Activated T-helper 1 cell treated with anti-CD3 and anti-CD28 coated beads, Interleukin-2, amount 50 U/mL, for 16 hours (primary cell): ENCODE measurements around the gene FAN1.

Source experiments
- DNase-seq, 2 donors: peaks; one replicate each; pipeline ENCODE4 v3.0.0-alpha.2; 2020; ENCODE audit warnings: low read depth in 1 of 2, low spot score in 1 of 2

FAN1 gene

DNA sequence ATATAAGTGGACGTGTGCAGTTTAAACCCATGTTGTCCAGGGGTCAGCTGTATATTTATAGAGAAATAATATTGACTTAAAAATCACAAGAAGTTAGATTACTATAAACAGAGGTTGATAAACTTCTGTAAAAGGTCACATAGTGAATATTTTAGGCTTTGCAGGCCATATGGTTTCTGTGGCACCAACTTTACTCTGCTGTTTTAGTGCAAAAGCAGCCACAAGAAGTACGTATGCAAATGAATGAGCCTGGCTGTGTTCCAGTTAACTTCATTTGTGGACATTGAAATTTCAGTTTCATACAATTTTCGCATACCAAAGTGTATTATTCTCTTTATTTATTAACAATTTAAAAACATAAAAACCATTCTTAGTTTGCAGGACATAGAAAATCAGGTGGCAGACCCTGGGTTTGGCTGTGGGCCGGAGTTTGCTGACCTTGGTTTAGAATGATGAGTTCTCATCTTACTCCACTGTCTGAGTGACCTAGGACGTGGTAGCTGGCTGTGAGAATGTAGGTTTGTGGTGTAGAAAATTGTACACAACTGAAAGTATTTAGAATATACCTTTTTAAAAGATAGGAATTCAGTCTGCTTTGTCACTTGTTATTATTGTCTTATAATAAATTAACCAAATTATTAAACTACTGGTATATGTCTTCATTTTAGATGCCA, 16.3 kb downstream of the FAN1 start:
- no peak for DNase-seq

DNA sequence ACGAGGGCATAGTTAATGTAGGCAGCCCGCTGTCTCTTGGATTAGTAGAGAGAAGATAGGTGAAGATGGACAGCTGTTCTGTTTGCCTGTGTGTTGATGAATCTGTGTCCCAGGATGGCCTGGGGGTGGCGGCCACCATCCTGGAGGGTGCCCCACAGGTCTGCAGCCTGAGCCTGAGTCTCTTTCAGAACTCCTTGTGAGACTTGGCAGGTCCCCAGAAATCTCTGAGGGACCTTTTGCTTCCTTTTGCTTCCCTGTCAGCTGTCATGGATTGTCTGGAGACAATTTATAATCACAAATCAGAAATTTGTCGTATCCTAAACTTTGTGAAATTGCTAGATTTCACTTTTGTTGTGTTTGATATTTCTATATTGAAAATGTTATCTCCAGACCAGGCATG, 17.4 kb downstream of the FAN1 start:
- no peak for DNase-seq

DNA sequence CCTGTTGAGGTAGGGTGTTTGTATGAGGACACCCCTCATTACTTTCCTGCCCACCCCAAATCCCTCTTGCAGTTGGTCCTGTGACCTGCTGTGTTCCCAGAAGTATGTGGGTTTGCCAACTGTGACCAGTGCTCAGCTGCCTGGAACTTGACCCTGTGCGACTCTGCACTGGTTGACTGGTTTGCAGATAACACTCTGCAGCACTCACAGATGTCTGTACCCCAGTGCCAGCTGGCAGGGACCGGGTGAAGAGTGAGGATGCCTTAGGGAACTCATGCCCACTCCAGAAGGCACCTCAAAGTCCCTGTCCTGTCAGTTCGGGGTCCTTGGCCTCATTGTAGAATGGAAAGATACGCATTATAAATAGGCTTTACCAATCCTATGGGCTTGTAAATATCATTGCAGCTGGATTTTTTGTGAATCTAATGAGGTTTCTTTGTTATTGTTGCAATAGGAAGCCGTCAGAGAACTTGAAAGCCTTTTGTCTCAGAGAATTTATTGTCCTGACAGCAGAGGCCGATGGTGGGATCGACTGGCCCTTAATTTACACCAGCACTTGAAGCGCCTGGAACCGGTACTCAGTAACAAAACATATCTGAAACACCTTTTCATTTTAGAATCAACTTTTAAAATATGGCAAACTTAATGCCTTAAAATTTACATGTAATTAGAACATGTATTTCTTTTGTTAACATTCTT, 18.2 kb downstream of the FAN1 start:
- no peak for DNase-seq

DNA sequence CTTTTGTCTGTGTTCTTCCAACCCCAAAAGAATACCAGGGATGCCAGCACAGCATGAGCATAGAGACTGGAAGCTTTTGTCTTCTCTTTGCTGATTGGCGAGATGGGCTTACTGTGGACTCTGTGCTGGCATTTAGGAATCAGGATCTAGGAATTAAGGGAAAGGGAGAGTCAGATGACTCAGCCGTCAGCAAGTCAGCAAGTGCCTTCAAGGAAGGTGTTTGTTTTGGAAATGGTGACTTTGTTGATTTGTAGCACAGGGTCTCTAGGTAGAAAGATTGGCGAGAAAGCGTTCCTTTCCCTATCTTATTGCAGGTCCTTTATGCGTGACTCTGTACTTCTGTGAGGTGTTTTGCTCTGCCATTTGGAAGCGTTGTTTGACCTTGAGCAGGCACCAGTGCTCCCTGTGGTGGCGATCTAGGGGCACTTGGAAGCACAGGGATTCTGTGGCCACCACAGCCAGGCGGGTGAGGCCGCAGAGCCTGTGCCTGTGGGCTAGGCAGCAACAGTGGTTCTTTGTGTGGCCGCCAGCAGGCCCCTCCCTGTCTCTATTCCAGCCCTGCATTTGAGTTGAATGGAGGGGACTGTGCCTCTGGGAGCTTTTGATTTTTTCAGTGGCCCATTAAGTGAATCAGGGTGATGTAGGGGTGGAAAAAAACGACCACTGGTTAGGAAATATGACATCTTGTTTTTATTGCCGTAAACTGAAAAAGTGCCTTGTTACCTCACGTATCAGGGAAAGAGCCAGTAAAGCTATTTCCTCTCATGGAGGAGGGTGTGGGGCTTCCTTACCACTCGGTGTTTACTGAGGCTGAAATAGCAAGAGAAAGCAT, 19.0 kb downstream of the FAN1 start:
- DNase-seq, result no peak

DNA sequence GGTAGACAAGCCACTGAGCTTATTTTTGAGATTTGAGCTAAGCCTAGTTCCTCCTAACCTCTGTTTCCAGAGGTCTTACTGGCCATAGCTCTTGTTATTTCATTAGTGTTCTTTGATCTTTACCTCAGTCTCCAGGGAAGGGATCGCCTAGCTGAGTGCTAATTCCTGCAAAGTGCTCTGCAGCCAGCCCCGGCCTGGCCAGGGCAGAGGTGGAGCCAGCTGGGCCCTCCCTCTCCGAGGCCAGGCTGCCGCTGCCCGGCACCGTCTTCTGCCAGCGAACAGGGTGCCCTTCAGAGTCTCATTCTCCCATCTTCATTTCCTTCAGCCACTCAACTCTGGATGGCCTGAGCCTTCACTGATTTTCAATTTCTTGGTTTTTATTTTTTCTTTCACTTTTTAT, 19.7 kb downstream of the FAN1 start:
- DNase-seq, result no peak

DNA sequence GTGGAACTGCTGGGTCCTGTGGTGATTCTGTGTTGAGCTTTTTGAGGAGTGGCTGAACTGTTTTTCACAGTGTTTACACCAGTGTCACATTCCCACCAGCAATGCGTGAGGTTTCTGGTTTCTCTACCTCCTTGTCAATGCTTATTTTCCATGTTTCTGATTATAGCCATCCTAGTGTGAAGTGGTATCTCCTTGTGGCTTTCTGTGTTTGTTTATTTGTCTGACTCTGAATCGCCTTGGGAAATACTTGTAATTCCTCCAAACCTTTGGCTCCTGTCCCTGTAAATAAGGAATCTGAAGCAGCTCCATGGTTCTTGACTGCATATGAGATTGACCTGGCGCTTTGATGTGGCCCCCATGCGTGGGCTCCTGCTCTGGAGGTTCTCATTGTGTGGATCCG, 20.6 kb downstream of the FAN1 start:
- no peak for DNase-seq

DNA sequence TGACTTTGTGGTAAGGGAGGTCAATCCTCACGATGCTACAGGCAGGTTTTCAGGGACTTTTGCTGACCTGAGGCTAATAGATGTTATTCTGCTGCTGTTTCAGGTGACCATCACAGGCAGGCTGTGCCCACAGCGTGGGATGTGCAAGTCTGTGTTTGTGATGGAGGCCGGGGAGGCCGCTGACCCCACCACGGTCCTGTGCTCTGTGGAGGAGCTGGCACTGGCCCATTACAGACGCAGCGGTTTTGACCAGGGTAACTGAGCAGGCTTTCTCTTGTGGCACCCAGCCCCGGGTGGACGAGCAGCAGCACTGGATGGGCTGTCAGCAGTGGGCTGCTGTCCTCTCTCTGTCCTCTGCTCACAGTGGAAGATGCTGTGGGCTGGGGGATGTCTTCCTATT, 22.0 kb downstream of the FAN1 start:
- no peak for DNase-seq

DNA sequence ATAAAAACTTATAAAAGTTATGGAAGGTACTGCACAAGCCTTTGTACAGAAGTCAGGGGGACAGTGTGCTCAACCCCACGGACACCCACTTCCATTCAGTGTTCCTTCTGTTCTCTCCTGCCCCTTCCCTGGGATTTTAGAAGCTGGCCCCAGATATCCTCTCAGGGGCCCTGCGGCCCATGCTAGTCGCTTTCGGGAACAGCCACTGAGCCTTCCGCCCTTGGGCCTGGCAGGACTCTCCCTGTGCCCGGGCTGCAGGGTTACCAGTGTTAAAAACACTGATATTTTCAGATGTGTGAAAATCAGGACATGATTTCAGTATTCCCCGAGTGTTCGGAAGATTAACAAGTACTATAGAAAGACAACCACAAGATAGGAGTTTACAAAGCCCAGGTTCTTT, 22.4 kb downstream of the FAN1 start:
- DNase-seq, result no peak

DNA sequence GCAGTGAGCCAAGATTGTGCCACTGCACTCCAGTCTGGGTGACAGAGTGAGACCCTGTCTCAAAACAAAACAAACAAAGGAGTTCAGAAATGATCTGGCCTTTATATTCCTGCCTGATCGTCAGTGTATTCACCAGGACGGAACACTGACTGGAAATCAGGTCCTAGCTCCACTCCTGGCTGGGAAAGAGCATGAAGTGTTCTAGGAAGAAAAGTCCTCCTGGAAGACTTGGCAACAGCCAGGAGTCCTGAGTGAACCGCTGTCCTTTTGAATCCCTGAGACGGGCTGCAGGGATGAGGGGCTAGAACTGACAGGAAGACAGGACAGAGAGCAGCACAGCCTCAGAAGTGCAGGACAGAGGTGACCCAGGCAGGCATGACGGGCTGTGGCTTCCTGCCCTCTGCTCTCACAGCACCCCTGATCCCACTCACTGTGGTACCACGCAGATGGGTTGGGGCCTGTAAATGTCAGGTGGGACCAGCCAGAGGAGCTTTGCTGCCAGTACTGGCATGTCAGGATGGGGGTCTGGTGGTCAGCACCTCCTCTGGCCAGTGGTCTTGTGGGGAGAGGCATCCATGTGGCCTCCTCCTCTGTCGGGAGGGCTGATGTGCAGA, 23.5 kb downstream of the FAN1 start:
- DNase-seq, result no peak

DNA sequence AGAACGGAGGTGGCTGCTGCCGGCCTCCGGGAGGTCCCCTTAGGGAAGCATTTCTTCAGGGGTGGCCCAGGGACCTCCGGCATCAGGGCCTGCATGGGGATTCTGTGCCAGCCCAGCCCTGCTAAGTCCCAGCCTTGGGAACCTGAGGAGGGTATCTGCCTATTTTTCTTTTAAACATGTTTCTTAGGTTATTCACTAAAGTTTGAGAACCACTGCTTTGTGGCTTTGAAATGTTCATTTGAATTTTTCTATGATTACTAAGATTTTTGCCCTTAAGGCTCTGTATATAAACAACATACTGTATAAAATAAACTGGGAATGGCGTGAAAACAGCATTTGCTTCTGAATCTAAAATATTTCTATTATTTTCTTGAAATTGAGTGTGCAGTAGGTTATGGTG, 24.4 kb downstream of the FAN1 start:
- DNase-seq, result no peak

DNA sequence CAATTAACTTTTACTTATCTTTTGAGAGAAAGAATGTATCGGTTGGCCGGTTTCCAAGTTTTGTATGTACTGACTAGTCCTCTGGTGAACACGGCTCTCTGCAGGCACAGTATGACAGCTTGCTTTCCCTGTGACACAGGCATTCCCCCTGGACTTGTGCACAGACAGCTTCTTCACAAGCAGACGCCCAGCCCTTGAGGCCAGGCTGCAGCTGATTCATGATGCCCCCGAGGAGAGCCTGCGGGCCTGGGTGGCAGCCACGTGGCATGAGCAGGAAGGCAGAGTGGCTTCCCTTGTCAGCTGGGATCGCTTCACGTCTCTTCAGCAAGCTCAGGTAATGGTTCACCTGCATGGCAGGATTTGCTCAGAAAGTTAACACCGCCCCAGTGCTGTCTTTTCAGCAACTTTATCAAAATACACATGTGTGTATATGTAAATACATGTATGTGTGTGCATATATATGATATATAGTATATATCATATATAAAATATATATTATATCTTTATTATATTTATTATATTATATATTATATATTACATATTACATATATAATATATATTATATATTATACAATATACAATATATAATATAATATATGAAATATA, 25.5 kb downstream of the FAN1 start:
- DNase-seq, result no peak

DNA sequence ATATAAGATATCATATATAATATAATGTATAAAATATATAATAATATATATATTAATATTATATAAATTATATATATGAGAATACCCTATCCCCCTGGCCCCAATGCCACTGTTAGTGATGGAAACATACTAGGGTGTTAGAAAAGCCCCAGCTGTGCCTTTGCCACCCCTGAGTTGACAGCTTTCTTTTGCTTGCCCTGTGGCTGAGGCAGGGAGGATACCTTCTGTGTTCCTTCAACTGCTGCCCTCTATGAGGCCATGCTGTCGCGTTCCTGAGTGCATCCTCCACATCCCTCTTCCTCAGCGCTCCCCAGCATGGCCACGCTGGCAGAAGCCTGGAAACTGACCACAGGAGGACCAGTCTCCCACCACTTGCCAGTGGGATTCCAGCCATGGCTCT, 26.3 kb downstream of the FAN1 start:
- no peak for DNase-seq

DNA sequence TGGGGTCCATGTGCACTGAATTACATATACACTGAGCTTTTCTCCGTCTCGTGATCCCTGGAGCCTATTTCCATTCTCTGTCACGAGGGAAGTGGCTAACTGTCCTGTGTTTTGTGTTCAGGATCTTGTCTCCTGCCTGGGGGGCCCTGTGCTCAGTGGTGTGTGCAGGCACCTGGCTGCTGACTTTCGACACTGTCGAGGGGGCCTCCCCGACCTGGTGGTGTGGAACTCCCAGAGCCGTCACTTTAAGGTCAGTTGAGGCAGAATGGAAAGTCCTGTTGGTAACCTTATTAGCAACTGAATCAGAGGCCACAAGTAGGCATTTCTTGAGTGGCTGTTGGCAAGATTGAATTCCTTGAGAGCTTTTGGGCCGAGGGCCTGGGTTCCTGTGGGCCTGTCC, 26.7 kb downstream of the FAN1 start:
- no peak for DNase-seq

DNA sequence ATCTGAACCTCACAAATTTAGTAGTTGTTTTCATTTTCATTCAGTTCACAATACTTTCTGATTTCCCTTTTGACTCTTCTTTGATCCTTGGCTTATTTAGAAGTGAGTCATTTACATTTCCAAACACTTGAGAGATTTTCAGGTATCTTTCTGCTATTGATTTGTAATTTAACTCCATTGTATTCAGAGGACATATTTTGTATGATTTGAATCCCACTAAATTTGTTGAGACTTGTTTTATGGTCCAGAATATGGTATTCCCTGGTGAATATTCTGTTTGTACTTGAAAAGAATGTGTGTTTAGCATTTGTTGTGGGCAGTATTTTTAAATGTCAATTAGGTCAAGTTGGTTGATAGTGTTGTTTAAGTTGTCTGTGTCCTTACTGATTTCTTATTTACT, 29.6 kb downstream of the FAN1 start:
- no peak for DNase-seq

DNA sequence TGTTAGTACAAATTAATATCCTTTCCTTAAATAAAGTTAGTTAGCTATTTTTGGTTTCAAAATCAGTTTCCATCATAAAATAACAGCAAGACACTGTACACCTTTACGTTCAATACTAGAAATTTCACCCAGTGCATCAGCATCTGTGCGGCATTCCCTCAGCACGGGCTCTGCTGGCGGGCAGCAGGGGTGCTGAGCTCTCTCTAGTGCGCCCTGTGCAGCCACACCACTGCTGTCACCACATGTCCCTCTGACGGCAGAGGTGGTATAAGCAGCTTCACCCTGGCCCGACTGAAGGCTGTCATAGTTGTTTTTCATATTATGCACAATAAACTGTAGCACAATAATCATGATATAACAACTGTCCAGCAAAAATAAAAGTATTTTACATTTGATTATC, 35.4 kb downstream of the FAN1 start:
- no peak for DNase-seq

DNA sequence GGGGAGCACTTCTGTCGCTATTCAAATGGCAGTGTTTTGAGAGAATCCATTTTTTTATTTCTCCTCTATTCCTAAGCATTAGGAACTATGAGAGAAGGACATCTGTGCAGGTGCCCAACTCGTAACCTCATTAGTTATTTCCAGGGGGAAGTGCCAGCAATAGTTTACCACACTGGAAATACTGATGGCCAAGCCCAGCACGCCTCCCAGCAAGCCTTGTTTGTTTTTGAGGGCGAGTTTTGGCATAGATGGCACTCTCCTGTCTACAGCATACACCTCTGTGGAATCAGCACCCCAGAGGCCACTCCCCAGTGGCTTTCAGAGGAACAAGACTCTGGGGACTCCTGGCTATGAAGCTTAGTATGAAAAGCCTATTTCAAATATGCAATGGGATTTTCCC, 36.6 kb downstream of the FAN1 start:
- DNase-seq, result no peak

DNA sequence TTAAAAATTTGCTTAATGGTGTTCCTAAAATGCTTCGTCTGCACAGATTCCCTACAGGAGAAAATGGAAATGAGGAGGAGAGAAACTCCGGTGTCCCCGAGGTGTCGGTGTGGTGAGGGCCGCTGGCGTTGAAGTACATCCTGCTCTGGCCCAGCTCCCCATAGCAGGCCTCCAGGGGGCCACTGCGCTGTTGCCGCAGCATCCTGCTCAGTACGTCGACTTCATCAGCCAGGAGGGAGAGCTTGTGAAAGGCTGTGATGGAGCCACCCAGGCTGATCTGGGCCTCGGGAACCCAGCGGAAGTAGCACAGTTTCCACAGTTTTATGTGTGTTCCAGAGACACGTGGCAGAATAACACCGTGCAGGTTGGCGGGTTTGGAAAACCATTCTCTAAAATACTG, 37.8 kb downstream of the FAN1 start:
- no peak for DNase-seq

DNA sequence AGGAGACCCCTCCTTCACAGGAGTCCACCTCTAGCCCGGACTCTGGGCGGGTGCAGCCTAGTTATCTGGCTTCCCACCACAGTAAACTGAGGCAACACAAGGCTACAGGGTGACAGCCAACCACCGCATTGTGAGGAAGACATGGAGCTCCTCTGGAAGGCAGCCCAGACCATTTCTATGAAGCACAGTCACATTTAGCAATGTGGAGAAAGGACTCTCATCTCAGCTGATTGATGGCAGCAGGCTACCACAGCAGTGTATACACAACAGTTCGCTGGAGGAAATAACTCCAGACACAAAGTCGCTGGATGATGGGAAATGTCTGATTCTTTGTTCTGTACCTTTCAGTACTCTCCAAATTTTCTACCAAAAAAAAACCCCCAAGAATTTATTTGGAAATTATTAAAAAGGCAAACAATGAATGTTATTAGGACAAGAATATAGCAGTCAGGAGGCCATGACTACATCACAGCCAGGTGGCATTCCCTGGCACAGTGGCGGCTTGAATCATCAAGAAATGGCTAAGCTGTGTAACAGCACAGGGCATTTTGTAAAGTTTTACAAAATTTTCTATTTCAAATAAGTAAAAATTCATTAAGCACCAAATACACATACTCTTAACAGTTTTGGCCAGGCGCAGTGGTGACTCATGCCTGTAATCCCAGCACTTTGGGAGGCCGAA, 40.1 kb downstream of the FAN1 start:
- DNase-seq, result no peak

DNA sequence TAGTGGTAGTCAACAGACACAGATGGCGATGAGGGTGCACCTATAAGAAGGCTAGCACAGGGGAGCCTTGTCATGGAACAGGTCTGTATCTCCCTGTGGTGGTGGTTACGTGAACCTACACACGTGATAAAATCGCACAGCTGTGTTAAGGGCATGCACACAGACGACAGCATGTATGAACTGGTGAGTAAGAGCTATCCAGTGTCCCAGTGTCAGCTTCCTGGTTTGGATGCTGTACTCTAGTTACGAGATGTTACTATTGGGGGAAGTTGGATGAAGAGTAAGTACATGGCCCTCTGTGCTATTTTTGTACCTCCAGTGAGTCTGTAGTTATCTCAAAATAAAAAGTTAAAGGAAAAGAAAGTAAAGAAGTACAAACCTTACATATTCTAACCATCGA, 49.5 kb downstream of the FAN1 start:
- DNase-seq, result no peak

DNA sequence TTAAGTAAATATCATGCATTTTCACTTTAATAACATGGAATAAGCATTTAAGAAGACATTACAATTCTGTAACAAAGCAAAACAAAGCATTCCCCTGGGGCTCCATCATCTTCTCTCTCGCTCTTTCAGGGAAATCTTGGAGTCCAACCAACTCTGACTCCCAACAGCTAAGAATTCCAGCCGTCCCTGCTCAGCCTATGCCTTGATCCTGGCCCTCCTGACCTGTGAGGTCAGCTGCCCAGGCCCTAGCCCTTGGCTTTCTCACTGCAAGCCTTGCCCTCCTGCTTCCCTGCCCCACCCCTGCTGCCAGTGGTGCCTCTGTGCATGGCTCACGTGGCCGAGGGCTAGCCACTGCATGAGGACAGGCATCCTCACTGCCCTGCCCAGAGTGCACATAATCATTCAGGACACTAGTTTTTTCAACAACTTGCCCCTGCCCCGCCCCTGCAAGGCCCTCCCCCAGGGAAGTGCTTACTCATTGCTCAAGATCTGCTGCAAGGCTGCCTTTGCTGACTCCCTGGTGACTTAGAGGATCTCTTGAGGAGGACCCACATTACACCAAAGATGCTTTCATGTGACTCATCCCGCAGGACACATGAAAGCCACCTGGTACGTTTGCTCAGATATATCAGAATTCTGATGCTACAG, 50.1 kb downstream of the FAN1 start:
- no peak for DNase-seq
